ENCODE results near the gene TPO.
"Not testable (repeated sequence)": the region's sequence is repeated elsewhere in the genome, so short reads cannot be mapped to it uniquely, and the experiment has no call there.

Gene TPO

DNA sequence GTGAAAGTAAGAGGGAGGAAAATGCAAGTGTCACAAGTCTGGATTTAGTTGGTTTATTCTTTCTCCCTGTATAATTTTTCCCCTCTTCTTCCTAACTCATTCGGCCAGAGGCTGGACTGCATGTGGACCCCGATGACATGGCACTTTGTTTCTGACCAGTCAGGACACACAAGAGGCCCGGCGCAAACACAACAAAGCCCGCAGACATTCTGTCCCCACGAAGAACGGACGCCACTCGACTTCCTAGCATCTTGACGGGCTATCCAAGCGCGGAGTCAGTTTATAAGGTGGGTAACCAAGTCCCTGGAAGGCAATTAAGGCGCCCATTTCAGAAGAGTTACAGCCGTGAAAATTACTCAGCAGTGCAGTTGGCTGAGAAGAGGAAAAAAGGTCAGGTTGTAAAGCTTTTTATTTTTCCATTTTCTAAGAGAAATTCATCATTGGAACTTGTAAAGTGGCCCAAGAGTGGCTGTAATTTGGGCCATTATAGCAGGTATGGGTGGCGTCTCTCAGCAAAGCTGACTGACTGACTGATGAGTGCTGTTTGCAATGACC lies at the start of gene TPO:
TPO (plus strand) TSS at position 308 of the 555 bp plus-strand sequence. CDS start 946 bp downstream, outside the sequence.
- in situ Hi-C loops (cut with MboI; ENCODE audit: low sequenced_read_pairs) = no loop called here

- in situ Hi-C loops (cut with MboI; ENCODE audit: low sequenced_read_pairs) = no loop called here
These were observed 46.6 kb upstream of the TPO start for GRCh38 chr2:1366546-1367134.

- in situ Hi-C loops (cut with MboI; ENCODE audit: low sequenced_read_pairs) = no loop called here
These were observed 45.7 kb upstream of the TPO start for GRCh38 chr2:1367601-1368000.

DNA sequence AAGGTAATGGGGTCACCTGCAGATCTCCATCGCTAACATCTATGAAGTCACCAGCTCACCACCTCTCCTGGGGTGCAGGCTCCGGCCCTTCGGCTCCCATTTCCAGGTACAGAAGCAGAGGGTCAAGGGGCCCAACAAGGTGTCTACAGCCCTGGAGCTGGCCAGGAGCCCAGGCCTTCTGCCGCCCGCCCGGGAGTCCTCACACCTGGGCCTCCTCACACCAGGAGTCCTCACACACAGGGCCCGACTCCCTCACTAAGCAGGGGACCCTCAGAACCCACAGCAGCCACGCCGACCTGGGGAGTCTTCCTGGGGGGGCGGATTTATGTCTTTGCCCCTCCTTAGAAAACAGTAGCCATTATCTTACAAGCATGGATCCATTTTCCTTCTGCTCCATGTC lies 43.4 kb upstream of the TPO start:
- in situ Hi-C loops (cut with MboI; ENCODE audit: low sequenced_read_pairs) = no loop called here

- in situ Hi-C loops (cut with MboI; ENCODE audit: low sequenced_read_pairs) = no loop called here
These were observed 42.8 kb upstream of the TPO start for GRCh38 chr2:1370461-1370860.

DNA sequence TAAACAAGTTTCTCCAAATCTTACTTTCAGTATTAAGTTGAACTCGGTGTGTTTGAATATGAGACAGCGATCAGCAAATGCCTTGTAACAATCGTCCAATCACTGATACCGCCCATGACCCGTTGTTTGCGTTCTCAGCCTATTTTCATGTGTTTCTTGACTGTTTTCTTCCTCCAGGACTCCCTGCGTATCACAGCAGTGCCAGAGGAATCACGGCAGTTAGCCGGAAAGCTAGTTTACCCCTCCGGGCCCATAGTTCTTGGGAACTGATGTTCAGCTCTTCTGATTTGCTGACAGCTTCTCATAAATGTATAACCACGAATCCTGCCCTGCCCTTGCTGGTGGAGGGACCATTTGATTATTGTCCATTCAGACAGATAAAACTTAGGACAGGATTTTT lies 42.2 kb upstream of the TPO start:
- in situ Hi-C loops (cut with MboI; ENCODE audit: low sequenced_read_pairs) = no loop called here

GRCh38 chr2:1373830-1374229 lies 39.4 kb upstream of the TPO start:
- in situ Hi-C loops (cut with MboI; ENCODE audit: low sequenced_read_pairs) = no loop called here

DNA sequence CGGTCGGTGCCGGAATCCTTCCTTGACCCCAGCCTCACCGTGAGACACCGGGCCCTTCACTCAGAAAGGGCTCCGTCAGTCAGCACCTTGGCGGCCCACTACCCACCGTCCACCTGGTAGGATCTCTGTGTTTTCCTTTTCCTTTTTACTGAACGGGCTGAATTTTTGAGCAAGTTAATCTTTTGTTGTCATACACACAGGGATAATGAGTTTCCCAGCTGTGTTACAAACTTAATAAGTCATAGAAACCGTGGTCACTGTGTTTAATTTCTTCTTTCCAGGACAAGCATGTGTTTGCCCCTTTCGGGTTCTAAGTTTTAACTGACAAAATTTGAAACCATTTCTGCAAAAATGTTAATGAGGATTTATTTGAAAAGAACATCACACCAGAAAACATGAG lies 39.0 kb upstream of the TPO start:
- in situ Hi-C loops (cut with MboI; ENCODE audit: low sequenced_read_pairs) = no loop called here

DNA sequence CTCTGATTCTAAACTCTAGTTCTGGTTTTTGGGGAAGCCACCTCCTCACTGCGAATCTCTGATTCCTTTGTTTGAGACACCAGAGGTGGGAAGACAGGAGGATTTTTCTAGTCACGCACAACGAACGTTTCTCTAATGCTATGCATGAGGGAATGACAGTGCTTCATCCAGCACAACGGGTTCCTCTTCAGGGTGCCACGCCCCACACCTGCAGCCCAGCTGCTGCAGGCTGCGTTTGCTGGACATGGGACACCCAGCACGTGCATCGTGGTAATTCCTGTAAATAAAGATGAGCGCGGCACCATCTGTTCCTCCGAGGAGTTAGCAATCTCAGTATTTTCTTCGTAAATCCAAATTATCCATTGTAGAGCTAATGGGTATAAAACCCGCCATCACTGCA lies 37.5 kb upstream of the TPO start:
- in situ Hi-C loops (cut with MboI; ENCODE audit: low sequenced_read_pairs) = no loop called here

GRCh38 chr2:1377473-1377872 lies 35.8 kb upstream of the TPO start:
- in situ Hi-C loops (cut with MboI; ENCODE audit: low sequenced_read_pairs) = no loop called here

DNA sequence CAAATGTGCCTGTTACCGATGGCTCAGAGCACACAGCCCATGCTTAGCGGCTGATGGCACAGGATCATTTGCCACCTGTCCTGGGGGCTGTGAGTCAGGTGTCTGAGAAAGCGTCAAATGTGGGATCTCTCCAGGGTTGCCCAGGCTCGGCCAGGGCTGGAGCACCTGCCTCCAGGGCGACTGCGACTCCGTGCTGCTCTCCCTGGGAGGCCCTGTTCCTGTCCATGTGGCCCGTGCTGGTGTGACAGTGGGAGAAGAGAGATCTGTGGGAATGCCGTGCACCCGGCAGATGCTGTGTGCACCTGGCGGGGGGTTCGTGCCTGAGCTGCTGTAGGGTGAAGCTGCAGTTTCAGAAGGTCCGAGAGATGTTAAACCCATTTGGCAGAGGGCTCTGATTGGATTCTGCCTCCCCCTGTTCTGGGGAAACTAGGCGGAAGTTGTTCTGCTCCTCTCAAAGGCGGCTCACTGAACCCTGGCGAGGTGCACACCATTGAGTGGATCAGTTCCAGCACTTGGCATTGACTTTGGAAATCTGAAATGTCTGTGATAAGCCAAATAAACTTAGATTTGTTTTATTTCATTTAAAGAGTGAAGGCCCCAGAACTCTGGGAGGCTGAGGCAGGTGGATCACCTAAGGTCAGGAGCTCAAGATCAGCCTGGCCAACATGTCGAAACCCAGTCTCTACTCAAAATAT lies 34.7 kb upstream of the TPO start:
- in situ Hi-C loops (cut with MboI; ENCODE audit: low sequenced_read_pairs) = no loop called here

DNA sequence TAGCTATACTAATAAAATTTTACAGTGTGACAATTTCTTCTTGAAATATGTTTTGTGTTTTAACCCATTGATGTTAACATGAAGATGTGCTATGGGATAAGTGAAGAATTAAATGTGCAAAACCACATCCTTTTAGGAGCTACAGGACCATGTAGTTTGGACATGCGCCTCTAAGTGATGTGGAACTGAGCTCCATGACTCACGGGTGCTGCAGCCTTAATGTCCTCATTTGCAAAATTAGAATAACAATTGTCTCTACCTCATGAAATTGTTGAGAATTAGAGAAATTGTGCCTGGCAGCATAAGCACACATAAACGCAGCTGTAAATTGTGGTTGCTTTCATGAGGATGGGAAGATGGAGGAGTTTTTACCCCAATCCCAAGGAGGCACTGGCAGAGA lies 31.6 kb upstream of the TPO start:
- in situ Hi-C loops (cut with MboI; ENCODE audit: low sequenced_read_pairs) = no loop called here

- in situ Hi-C loops (cut with MboI; ENCODE audit: low sequenced_read_pairs) = not testable (repeated sequence)
These were observed 25.1 kb upstream of the TPO start for GRCh38 chr2:1387954-1388725.

DNA sequence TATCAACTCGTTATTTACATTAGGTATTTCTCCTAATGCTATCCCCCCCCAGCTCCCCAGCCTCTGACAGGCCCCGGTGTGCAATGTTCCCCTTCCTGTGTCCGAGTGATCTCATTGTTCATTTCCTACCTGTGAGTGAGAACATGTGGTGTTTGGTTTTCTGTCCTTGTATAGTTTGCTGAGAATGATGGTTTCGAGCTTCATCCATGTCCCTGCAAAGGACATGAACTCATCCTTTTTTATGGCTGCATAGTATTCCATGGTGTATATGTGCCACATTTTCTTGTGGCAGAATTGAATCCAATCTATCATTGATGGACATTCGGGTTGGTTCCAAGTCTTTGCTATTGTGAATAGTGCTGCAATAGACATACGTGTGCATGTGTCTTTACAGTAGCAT lies 23.1 kb upstream of the TPO start:
- in situ Hi-C loops (cut with MboI; ENCODE audit: low sequenced_read_pairs) = not testable (repeated sequence)

- in situ Hi-C loops (cut with MboI; ENCODE audit: low sequenced_read_pairs) = no loop called here
These were observed 19.9 kb upstream of the TPO start for GRCh38 chr2:1393321-1393720.

- in situ Hi-C loops (cut with MboI; ENCODE audit: low sequenced_read_pairs) = no loop called here
These were observed 18.4 kb upstream of the TPO start for GRCh38 chr2:1394709-1395408.

GRCh38 chr2:1397350-1397749 lies 15.9 kb upstream of the TPO start:
- in situ Hi-C loops (cut with MboI; ENCODE audit: low sequenced_read_pairs) = no loop called here

DNA sequence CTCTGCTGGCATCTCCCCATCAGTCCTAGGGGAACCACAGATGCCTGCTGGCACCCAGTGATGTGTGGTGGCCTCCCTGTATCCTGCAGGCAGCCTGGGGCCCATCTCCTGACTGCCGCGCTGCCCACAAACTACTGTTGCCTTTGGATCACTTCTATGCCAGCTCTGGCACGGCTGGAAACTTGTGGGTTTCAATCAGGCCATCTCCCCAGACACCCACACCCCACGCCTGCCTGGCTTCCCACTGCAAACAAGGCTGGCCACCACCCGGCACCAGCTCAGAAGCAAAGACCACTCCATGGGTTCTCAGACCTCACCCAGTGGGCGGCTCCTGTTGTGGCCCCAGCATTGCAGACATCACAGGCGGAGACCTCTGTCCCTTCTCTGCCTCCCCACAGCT lies 15.1 kb upstream of the TPO start:
- in situ Hi-C loops (cut with MboI; ENCODE audit: low sequenced_read_pairs) = no loop called here

DNA sequence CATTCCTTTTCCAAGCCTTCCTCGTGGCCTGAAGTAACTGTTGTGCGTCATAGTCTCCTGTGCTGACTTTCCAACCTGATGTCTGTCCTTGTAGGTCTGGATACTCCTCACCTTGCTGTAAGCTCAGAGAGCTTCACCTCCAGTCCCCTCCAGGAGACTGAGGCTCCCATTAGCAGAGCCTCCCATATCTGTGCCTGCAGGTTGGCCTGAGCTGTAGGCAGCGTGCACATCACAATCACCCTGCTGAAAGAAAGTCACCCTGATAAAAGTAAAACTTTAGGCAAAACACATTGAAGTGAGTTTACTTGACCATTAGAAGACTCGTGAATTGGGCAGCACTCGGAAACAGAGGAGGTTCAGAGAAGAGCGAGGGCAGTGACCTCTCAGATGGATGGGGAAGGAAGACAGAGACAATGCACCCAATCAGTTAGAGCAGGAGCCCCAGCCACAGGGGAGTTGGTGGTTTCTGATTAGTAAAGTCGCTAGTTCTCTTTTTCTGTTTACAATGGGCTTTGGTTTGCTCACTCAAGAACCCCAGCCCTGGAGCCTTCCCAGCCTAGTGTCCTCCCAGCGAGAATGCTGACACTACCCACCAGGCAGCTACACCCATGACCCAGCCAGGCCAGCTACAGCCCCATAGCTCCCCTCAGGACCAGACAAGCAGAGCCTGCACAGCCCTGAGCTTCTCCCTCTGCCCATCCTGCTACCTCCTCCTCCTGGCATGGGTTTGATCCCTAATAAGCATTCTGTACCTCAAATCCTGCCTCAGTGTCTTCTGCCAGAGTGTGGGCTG lies 12.1 kb upstream of the TPO start:
- in situ Hi-C loops (cut with MboI; ENCODE audit: low sequenced_read_pairs) = no loop called here

GRCh38 chr2:1402064-1402463 lies 11.2 kb upstream of the TPO start:
- in situ Hi-C loops (cut with MboI; ENCODE audit: low sequenced_read_pairs) = no loop called here

All from HL-60/S4 (cell line).